Stimulated activated CD4-positive, alpha-beta T cell treated with anti-CD3 and anti-CD28 coated beads, Interleukin-12 subunit alpha, Interleukin-12 subunit beta, amount 100 ng/mL, for 48 hours (primary cell): Measurements from ENCODE around the gene FOXP4.
A peak's percentile ranks its signal among the peaks of the same experiment; 100 is the strongest.

Source experiments
- DNase-seq, 3 donors: peaks; one replicate each; pipeline ENCODE4 v3.0.0-alpha.2; 2020; ENCODE audit warnings: low read depth in 2 of 3, low spot score in 1 of 3

Gene FOXP4

DNA sequence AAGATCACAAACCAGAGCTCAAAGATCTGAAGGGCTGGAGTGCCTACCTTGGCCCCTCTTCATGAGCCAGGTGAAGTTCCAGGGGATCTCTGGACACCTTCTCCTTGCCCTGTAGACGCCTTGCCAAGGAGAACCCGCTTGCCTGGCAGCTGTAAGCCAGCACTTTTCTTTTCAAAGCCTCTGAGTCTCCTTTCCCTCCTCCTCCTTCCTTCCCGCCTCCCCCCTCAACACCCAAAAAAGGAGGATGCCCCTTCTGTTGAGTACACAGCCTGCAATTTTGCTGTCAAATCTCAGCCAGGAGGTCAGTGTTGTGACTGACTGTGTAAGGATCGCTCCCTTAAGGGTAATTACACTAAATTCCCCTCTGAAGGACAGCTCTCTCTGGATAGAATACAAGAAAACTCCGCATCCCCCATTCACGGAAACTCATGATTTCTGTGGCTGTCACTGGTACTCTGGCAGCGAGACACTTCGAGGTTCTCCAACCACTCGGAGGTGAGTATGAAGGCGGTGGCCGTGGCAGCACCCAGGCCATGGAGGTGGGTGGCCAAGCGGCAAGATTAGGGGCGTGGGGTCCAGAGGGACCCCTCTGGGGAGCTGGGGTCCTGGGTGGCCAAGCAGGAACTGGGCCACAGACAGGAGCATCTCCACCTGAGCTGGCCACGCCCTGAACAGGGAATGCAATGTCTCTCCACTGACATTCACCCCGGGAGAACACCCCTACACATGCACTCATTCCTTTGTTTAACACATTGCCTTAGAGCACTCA is 23.2 kb upstream of the FOXP4 start:
- DNase-seq: no peak

DNA sequence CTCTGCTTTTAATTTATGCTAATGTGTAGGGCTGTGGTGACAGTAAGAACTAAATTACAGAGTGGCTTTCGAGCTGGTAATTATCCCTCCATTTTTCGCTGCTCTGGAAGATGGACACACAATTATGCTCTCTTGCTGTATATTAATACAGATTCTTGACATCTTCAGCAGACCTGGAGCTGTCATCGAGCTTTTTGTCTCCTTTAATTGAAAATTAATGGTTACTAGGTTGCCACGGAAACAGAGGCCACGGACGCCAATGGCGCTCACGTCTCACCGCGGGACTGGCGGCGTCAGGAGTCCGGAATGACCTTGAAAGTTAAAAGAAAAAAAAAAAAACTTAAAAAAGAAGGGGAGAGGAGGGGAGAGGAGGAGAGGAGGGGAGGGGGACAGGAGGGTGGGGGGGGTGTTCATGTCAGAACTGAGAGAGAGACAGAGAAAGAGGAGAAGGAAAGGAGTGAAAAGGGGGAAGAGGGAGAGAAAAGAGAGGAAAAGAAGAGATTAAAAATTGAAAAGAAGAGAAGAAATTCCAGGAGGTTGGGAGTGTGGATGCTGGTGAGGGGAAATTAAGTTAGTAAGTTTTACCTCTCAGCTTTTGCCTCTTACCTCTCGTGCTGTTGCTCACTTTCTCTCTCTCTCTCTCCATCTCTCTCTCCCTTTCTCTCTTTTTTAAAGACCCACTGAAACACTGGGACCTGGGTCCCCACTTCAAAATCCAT is 22.1 kb upstream of the FOXP4 start:
- DNase-seq: no peak

DNA sequence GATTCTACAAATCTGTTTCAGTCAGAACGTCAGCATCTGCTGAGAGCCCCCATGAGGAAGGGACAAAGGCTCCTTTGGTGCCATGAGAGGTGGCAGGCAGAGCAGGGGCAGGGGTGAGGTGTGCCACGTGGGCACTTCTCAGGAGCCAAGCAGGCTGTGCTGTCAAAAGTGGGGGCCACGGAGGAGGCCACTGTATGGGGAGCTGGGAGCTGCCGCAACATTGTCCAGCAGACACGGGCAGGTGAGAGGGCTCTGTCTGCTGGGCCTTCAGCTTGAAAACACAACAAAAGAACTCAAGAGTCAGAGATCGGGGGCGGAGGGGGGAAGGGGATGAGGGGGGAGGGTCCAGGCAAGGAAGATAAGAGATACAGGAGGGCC is 21.6 kb upstream of the FOXP4 start:
- DNase-seq: no peak

DNA sequence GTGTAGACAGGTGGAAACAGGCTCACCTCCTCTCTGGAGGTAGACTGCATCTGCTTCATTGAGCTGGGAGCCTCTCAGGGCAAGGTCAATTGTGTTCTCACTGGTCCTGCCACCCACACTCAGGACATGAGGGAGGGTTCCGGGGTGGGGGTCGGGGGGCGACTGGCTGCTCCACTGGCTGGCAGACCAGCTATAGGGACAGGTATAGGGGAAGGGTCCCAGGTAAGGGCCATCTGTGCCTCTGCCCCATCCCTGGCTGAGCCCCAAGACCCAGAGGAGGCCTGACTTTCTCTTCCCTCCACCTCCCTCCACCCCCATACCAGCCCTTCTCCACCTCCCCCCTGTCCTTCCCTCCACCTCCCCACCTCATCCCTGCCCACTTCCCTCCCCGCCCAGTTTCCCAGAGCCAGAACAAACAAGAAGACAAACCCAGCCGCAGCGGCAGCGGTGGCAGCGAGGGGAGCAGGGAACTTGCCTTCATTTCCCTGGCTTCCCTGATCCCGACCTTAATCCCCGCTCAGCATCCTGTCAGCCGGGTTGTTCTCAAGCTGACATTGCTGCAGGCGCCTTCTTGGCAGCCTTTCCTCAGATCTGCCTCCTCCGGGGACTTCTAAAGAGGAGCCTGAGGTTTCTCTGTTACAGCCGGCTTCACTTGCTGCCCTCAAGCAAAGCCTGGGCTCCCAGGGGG is 18.3 kb upstream of the FOXP4 start:
- DNase-seq: no peak

DNA sequence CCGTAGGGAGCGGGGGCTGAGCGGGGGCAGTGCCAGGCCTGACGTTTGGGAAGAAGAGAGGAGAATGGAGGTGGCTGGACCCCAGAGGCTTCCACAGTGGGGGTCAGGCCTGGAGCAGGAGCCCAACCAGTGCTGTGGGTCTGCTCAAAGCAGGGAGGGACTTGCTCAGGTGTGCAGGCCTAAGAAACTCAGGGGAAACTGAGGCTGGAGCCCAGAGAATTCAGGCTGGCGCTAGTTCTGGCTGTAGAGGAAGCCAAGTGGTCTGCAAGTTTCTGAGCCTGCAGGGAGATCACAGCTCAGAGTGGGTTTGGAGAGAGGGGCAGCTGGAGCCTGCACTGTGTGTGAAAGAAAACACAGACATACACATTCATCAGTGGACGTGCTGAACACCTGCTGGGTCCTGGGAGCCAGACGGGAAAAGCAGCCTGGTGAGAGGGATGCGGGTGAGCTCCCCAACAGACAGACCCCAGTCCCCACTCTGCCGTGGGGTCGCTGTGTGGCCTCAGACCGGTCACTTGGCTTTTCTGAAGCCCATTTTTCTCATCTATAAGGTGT is 17.7 kb upstream of the FOXP4 start:
- DNase-seq: no peak

DNA sequence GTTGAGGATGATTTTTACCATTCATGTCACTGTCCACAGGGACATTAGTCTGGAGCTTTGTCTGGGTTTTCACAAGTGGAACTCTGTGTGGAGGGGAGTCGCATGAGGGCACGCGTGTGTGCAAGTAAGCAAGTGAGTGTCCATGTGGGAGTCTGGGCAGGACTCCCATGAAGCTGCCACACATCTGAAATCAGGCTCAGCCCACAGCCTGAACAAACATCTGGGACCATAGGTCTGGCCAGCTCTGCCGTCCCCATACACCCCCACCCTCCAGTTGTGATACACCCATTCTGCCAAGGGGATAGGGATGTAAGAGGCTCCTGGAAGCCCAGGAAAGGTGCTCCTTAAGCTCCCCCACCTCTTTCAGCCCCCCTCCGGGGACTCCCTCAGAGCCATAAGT is 17.1 kb upstream of the FOXP4 start:
- no peak for DNase-seq

DNA sequence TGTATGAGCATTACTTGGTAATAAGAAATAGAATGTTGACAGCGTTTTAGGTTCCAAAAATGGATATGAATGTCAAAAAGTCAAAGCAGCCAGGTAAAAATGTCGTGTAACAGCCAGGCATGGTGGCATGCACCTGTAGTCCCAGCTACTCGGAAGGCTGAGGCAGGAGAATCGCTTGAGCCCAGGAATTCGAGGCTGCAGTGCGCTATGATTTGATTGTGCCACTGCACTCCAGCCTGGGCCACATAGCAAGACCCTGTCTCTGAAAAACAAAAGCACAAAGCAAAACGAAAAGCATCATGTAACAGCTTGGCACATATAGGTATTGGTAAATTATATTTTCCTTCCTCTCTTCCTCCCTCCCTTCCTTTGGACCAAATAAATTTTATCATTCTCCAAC is 16.2 kb upstream of the FOXP4 start:
- no peak for DNase-seq

DNA sequence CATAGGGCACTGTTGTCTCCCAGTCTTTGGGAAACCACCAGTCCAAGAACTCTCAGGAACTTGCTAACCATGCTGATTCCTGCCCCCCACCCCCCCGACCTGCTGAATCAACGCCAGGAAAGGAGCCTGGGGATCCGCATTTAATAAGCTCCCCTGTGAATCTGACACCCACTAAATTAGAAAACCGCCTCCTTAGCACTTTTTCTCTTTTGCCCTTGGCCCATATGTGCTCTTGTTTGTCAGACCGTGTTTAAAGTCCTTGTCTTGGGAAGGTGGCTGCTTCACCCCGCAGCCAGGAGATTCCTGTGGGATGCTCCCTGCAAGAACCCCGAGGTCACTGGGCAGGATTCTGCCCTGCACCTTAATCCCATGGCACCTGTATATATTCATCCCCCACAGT is 15.7 kb upstream of the FOXP4 start:
- DNase-seq: no peak

DNA sequence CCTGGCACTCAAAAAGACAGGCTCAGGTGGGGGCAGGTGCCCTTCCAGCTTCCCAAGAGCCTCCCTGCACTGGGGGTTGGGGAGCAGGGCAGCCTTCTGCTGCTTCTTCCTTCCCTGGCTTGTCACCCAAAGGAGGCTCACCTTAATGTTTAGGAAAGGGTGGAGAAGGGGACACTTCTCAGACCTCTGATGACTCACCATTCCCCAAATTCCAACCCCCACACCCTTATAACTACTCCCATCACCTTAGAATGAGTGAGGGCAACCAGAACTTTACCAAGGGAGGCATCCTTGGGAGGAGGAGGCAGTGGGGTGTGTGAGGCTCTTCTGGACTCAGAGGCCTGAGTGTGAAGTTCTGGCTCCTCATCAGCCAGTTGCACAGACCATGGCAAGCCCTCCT is 15.2 kb upstream of the FOXP4 start:
- DNase-seq: no peak

DNA sequence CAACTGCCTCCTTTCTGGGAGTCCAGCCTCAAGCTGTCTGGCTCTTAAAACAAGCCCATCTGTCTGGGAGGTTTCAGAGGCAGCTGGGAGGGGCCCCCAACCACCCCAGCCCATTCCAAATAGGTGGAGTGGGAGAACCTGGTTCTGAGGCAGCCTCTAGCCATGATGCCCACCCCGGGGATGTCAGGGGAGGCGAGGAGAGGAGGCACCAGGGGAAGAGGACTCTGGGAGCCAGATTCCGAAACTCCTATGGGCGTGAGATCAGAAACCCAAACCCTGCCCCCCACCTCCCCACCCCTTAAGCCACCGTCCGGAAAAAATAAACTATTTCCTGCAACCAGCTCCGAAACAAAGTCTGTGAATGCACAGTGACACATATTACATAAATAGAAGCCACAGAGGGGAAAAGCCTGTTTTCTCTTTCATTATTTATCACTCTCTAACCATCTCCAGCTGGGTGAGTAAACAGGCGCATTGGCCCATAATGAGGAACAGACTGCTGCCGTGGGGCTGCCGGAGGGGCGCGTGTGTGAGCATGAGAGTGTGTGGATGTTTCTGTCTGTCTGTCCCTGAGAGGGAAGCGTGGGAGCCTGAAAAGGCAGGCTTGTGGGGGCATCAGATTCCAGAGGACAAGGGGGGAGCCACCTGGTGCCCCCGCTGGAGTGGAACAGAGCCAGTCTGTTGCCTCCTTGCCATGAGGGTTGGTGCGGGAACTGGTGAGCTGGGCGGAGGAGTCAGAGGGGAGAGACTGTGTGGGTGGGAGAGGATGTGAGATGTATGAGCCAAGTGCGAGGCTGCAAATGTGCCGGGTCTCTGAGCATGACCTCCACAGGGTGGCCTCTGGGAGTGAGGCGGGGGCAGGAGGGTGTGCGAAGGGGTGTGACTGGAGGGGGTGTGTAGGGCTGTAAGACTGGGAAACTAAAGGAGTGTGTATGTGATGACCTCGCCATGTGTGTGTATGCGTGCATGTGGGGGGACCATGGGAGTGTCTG is 14.3 kb upstream of the FOXP4 start:
- DNase-seq: peak; percentile 66 to 68 (median 66)

DNA sequence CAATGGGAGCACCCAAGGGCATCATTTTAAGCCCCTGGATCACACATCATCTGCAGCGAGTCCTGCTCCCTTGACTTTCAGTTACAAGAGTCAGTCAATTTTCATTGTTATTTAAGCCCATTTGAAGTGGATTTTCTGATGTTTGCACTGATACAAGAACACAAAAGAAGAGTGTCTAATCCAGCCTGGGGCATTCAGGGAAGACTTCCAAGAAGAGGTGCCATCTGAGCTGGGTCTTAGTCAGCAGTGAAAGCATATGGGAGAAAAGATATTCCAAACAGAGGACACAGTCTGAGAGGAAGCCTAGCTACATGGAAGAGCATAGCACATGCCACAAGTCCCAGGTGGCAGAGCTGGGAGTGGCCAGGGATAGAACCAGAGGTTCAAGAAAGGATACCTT is 10.4 kb upstream of the FOXP4 start:
- no peak for DNase-seq

DNA sequence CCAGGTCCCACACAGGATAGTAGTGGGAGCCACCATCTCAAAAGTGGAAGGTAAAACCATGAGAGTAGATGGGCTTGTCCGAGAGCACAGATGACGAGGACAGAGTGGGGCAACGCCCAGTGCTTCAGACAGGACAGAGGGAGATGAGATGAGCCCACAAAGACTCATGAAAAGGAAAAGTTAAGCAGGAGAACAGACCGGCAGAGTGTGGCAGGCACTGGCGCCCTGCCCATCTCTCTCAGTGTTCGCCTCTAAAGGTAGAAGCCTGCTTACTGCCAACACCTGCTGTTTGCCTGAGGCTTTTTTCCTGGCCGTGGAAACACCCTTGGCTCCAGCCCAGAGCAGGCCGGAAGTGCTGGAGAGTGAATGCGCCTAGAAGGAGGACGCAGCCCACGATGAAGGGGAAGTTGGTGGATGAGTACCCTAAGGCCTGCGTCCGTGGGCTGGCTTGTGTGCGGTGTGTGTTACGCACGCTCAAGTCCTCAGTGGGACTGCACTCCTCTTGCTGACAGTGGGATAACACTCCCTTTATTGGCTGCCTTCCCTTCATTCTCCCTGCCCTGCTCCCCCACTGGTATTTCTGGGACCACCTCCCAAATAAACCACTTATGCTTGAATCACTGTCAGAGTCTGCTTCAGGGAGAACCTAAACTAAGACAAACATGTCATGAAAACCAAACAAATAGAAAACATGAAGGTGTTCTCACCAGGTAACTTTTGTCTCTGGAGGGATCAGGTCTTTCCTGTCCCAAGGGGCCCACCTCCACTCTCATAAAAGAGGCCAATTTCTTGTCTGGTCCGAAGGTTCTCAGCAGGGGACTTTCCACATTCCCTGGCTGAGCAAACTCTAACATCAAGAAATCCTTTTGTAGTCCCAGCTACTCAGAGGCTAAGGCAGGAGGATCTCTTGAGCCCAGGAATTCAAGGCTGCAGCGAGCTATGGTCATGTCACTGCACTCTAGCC is 9.1 kb upstream of the FOXP4 start:
- DNase-seq: no peak

DNA sequence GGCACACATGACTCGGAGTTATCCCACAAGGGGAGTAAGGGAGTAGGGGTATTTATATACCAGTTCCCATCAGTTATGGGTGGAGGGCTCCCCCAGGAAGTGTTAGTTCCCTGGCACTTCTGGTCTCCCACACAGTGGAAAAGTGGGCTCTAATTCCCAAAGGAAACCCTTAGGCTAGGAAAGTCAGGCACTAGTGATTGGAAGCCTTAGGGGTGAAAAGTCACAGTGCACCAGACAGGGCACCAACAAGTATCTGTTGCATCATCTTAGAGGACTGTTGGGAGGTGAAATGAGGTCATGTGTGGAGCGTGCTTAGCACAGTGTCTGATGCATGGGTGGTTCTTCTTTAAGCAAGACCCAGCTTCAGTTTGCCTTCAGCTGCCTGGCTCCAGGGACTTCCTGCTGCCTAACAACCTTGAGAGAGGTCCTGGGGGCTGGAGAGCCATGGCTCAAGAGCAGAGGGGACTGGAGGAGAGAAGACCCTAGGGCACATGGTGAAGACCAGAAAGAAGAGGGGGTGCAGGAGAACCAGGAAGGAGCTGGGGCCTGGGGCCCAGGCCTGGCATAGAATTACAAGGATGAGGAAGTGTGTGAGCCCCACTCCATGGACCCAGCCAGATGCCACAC is 7.5 kb upstream of the FOXP4 start:
- DNase-seq: no peak

DNA sequence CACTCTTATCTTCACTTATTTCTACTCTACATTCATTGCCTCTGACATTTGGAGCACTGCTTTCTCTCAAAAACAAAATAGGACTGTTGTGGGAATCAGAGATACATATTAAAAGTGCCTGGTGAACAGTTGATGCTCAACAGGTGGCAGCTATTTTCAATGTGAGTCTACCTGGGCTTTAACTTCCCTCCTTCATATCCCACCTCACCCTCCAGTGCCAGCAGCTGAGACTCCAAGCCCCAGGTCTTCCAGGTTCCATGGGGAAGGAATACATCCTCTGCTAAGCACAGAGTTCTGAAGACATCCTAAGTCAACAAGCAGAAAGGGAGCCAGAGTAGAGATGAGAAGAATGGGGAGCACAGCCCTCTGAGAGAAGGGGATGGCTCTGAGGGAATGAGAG is 7.0 kb upstream of the FOXP4 start:
- no peak for DNase-seq

DNA sequence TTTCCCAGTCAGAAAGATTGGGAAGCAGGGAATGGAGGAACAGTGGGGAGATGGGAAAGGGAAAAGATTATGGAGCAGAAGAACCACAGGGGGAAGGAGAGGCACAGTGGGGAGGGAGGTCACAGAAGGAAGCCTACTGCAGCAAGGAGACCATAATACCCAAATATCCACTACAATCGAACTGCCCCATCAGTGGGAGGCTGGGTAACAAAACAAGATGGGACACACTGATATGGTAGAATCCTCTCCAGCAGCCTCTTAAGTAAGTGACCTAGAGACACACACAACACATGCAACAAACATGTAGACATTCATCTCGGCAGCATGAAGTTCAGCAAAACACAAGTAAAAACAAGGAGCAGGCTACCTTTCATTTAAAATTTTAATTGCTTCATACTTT is 4.8 kb upstream of the FOXP4 start:
- DNase-seq: no peak

DNA sequence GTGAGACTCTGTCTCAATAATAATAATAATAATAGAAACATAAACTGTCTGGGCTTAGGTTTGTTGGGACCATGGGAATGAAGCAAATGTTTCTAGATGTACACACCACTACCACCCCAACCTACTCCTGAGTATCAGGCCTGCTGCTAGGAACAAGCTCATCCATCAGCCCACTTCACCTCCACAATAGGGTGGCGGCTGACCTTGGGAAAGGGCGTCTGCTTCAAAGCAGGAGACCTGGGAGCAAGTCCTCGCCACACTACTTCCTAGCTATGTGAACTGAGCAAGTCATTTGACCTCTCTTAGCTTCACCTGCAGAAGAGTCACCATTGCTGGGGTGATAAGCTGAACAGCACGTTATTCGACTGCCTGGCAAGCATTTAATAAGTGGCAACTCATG is 3.1 kb upstream of the FOXP4 start:
- DNase-seq: no peak

DNA sequence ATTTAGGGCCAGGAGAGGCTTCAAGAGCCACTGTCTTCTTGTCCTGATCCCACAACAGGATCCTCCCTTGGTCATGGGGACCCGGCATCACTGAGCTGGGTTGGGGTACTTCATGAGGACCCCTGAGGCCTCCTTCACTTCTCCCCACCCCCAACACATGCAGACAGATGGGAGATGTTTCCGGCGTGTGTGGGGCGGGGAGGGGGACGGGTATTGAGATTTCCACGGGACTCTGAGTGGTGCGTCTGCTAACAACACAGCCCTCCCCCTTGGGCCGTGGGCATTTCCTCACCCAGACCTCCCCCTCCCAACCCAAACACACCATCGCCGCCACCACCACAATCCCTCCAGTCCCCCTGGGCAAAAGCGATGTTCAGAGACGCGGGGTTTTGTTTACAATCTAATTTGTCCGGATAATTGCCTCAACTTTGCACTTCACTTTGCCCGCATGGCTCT is 906 bp upstream of the FOXP4 start:
- no peak for DNase-seq

DNA sequence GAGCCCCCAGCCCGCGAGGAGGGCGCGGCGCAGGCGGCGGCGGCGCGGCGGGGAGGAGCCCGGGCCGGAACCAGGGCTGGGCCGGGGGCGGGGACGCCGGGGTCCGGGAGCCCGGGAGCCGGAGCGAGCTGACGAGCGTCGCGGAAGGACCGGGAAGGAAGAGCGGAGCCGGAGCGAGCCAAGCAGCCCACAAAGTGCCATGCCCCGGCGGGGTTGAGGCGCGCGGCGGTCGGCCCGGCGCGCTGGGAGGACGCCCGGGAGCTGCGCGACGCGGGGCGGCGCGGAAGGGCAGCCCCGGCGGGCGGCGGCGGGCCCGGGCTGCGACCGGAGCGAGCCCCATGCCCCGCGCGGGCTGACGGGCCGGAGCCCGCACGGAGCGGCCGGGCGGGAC is 289 bp downstream of the FOXP4 start:
- DNase-seq: peak in 2 of 3 donors; percentile 26 to 53
